GM18517 (cell line): ENCODE data around the gene AADACL2.

Experiments
- ATAC-seq: cut with Tn5 transposase; IDR thresholded peaks from one replicate; pipeline ENCODE4 v1.9.1; 2021; ENCODE audit warnings: mild to moderate bottlenecking, moderate library complexity; ENCODE audit not compliant: unreplicated experiment

Gene AADACL2, protein sequence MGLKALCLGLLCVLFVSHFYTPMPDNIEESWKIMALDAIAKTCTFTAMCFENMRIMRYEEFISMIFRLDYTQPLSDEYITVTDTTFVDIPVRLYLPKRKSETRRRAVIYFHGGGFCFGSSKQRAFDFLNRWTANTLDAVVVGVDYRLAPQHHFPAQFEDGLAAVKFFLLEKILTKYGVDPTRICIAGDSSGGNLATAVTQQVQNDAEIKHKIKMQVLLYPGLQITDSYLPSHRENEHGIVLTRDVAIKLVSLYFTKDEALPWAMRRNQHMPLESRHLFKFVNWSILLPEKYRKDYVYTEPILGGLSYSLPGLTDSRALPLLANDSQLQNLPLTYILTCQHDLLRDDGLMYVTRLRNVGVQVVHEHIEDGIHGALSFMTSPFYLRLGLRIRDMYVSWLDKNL

GRCh38 chr3:151733613-151734012, at the start of gene AADACL2:
Gene AADACL2, plus strand, starts transcription at chr3:151733927. Its CDS starts 109 bp downstream, at chr3:151734036.
- ATAC-seq = no peak

GRCh38 chr3:151684094-151684493, 49.6 kb upstream of the AADACL2 start:
- no peak for ATAC-seq

DNA sequence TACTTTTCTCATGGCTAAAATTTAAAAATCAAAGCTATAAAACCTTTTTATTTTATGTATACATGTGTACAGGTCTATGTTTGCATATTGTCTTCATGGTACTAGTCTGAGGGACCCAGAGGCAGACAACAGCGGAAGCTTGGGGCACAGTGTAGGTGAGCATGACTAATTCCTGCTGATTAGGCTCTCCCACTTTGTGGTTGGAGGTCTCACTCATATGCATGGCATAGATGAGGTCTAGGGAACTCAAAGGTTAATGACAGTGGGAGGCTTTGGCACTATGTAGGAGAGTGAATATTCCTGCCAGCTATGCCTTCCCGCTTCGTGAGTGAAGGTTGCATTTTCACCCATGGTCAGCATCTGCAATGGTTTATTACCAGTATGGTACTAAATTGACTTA, 47.5 kb upstream of the AADACL2 start:
- ATAC-seq = no peak

GRCh38 chr3:151687076-151687475, 46.7 kb upstream of the AADACL2 start:
- ATAC-seq = no peak

- ATAC-seq = no peak
Observed at GRCh38 chr3:151688571-151688970, 45.2 kb upstream of the AADACL2 start.

GRCh38 chr3:151690645-151691044, 43.1 kb upstream of the AADACL2 start:
- no peak for ATAC-seq

GRCh38 chr3:151697496-151697895, 36.2 kb upstream of the AADACL2 start:
- no peak for ATAC-seq

DNA sequence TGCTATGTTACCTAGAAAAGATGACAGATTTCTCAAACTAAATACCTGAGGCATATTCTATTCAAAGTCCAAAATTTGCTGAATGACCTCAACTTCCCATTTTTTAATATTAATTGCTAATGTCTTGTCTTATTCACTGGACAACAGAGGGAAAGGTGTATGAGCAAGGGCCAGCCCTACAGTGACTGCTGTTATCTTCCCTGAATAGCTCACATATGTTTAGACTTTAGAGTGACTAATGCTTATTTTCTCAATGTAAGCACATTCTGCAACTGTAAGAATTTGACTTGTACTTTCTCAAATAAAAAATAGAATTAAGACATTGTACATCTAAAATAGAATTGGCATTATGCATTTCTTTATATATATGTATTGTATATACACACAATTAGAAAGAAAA, 26.5 kb upstream of the AADACL2 start:
- ATAC-seq = no peak

DNA sequence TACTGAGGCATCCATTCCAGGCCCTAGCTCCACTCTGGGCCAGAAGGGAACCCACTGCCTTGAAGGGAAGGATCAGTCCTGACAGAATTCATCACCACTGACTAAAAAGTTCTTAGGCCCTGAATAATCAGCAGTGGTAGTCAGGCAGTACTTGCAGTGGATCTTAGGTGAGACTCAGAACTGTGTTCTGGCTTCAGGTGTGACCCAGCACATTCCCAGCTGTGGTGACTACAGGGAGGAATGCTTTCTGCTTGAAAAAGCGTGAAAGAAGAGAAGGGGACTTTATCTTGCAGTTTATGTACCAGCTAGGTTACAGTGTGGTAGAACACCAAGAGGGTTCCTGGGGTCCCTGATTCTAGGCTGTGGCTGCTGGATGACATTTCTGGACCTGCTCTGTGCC, 24.9 kb upstream of the AADACL2 start:
- no peak for ATAC-seq

DNA sequence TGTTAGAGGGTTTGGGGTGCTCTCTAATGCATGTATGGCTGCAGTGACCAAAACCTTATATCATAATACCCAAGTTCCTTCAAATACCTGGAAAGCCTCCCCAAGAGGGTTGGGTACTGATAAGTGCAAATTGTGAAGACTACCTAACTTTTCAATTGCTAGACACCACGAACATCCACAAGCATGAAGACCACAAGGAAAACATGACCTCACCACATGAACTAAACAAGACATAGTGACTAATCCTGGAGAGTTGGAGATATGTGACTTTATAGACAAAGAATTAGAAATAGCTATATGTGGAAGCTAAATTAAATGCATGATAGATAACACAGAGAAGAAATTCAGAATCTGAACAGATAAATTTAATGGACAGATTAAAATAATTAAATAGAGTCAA, 23.9 kb upstream of the AADACL2 start:
- ATAC-seq = no peak

DNA sequence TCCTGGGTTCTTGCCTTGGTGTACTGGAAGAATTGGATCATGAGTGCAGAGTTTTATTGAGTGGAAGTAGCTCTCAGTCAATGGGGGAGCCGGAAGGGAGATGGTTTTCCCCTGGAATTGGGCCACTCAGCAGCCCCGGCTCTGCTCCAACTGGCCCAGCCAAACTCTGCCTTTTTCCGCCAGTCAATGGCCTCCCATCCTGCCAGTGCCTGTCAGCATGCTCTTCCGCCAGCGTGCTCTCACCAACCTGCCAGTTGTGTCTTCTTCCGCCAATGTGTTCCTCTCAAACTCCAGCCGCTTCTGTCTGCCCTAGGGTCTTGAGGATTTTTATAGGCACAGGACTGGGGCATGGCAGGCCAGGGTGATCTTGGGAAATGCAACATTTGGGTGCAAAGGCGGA, 12.4 kb upstream of the AADACL2 start:
- ATAC-seq = no peak

DNA sequence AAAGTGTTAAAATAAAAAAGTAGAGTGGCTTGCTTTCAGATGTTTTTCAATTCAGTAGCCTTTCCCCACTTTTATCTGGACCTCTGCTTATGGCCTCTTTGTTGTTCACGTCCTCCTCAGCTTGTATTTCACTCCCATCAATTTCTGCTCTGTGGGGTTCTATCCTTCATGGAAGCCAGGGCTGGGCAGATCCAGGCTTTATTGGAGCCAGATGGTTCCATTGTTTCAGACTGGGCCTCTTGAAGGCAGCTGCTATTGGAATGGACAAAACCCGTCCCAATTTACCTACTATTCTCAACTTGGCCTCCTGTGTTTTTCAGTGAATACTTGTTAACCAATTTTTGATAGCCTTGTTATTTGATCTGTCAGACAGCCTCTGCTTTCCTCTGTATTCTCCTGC, 10.9 kb upstream of the AADACL2 start:
- no peak for ATAC-seq

GRCh38 chr3:151724576-151725562, 8.9 kb upstream of the AADACL2 start:
- no peak for ATAC-seq

DNA sequence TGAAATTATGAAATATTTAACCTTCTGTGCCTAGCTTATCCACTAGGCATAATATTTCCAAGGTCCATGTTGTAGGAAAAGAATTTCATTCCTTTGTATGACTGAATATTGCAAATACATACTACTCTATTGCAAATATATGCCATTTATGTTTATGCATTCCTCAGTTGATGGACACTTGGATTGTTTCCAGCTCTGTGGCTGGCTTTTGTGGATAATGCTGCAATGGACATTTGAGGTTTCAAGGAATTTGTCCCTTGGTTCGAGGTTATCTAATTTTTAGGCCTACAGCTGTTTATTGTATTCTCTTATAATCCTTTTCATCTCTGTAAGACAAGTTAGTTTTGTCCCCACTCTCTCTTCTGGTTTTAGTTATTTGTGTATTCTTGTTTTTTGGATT, 7.7 kb upstream of the AADACL2 start:
- no peak for ATAC-seq

DNA sequence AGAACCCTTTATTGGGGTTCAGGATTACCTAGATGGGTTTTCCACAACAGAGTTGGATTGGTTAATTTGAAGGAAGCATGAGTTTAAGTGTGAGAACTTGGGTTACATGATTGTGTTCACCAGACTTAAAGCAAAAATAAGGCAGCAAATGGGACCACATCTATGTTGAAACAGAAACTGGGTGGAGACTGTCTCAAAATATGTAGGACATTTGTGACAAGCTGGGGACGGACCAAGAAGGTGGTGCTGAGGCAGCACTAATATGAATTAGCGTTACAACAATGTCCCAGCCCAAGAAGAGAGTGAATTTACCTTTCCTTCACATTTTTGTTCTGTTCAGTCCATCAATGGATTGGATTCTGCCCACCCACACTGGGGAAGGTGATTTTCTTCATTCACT, 866 bp upstream of the AADACL2 start:
- ATAC-seq = no peak

GRCh38 chr3:151740581-151740980, 6.9 kb downstream of the AADACL2 start:
- no peak for ATAC-seq

GRCh38 chr3:151743855-151744254, 10.1 kb downstream of the AADACL2 start:
- no peak for ATAC-seq

GRCh38 chr3:151750181-151750580, 16.5 kb downstream of the AADACL2 start:
- ATAC-seq = no peak

DNA sequence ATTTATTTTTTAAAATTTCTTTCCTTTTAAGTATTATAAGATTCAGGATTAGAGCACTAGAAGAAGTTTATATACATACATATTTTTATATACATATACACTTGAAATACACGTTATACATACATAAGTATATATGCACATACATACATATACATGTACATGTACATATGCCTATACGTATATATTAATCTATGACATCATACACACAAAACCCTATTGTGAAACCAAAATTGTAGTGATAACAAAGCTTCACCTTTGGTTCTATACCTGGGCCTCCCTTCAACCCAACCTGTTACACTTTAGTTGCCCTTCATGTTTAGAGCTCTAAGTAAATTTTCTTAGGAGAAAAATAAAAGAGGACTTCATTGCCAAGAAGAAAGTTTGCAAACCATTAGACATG, 17.0 kb downstream of the AADACL2 start:
- no peak for ATAC-seq

- ATAC-seq = no peak
Observed at GRCh38 chr3:151751161-151751560, 17.4 kb downstream of the AADACL2 start.

DNA sequence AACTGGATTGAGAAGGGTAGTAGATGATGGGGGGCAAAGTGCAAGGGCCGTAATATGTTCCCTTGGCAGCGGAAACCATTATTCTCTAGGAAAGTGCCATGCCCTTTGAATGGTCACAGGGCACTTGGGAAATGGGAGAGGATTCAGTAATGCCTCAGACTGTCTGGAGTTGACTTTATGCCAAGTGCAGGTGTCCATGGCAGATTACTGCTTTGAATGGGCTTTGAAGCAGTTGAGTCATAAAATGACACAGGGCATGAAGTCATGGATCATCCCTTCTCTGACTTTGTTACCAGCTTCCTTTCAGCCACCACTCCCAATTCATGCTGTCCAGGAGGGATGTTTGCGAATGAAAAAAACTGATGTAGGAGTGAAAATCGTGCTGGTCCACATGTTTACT, 20.1 kb downstream of the AADACL2 start:
- no peak for ATAC-seq

DNA sequence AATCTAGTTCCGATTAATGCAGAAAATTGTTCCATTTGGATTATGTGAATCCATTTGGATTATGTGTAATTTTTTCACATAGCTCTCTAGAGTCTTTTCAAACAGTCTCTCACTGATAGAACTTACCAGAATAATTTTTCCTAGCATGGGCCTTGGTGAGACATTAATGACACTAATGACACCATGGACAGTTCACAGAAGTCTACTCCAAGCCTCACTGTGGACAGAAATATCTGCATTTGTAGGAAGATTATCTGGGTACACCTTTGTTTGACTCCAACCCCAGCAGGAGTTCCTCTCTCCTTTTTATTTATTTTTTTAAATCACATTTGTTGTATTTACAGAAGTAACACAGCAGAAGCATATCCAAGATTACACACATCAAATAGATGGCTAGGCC, 27.9 kb downstream of the AADACL2 start:
- ATAC-seq = no peak
